PC-3 (cell line): ENCODE results near the gene LCE2A.

Source experiments
- EZH2 ChIP-seq: fragments of 300-600 bp; sonication (generic); IDR thresholded peaks from one replicate; pipeline ENCODE4 v1.6.1; 2017; ENCODE audit warnings: antibody characterized with exemption, mild to moderate bottlenecking, low read length; ENCODE audit not compliant: unreplicated experiment
- EZH2phosphoT487 ChIP-seq: fragments of 300-600 bp; sonication (generic); IDR thresholded peaks from 2 replicates; pipeline ENCODE4 v1.6.1; 2018; ENCODE audit warnings: mild to moderate bottlenecking, antibody characterized with exemption, low read length, borderline replicate concordance
- TF ChIP-seq, protein P1 (sequence below): fragments of 300-600 bp; sonication (generic); conservative IDR thresholded peaks from 2 replicates; pipeline ENCODE4 v1.5.1; 2017; ENCODE audit warnings: antibody characterized with exemption, low read depth, mild to moderate bottlenecking, low read length

DNA sequence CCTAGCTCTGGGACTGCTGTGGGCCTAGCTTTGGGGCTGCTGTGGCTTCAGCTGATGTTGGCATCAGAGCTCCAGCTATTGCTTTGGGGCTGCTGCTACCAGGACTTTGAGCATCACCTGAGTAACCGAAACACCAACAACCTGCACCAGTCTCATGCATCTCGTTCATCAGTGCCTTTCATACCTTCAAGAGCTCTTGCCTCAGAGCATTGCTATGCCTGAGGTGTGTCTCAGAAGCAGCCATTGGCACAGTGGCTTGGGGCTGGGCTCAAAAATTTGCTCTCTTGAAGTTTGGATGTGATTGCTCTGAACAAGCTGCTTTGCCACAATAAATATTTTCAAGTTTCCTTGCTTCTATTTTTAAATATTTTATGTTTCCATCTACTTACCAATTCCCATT, 41.7 kb upstream of the LCE2A start:
- TF ChIP-seq, protein P1, sequence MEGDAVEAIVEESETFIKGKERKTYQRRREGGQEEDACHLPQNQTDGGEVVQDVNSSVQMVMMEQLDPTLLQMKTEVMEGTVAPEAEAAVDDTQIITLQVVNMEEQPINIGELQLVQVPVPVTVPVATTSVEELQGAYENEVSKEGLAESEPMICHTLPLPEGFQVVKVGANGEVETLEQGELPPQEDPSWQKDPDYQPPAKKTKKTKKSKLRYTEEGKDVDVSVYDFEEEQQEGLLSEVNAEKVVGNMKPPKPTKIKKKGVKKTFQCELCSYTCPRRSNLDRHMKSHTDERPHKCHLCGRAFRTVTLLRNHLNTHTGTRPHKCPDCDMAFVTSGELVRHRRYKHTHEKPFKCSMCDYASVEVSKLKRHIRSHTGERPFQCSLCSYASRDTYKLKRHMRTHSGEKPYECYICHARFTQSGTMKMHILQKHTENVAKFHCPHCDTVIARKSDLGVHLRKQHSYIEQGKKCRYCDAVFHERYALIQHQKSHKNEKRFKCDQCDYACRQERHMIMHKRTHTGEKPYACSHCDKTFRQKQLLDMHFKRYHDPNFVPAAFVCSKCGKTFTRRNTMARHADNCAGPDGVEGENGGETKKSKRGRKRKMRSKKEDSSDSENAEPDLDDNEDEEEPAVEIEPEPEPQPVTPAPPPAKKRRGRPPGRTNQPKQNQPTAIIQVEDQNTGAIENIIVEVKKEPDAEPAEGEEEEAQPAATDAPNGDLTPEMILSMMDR: no peak
- TF ChIP-seq EZH2 (no peak), EZH2phosphoT487 (no peak)
